Suprapubic skin (tissue), 4 donors: ENCODE measurements around the gene MTTP. TPM values are rescaled to one million over a fixed set of nuclear protein-coding genes. Genes with fewer than 3 reads are reported as not detected.

Source experiments
- DNase-seq, 2 donors: peaks; one replicate each; pipeline ENCODE4 v3.0.0-alpha.2; 2019; ENCODE audit warnings: low spot score in 2 of 2
- H3K27ac ChIP-seq: fragments of 200-600 bp; sonication (generic); one replicate; pipeline ENCODE4 v1.5.1; 2019
- H3K27me3 ChIP-seq: fragments of 200-600 bp; sonication (generic); one replicate; pipeline ENCODE4 v1.5.1; 2019
- H3K36me3 ChIP-seq: fragments of 200-600 bp; sonication (generic); one replicate; pipeline ENCODE4 v1.5.1; 2019
- H3K4me1 ChIP-seq: fragments of 200-600 bp; sonication (generic); one replicate; pipeline ENCODE4 v1.5.1; 2019
- H3K4me3 ChIP-seq: fragments of 200-600 bp; sonication (generic); one replicate; pipeline ENCODE4 v1.5.1; 2019; ENCODE audit warnings: mild to moderate bottlenecking
- H3K9me3 ChIP-seq: fragments of 200-600 bp; sonication (generic); one replicate; pipeline ENCODE4 v1.5.1; 2019
- EP300 ChIP-seq: sonication (generic); formaldehyde crosslinking; IDR thresholded peaks from one replicate; pipeline ENCODE4 v1.6.1; 2017; ENCODE audit warnings: antibody characterized with exemption
- POLR2A ChIP-seq, 2 donors: fragments of 450-650 bp; IDR thresholded peaks; one replicate each; pipeline ENCODE4 v1.6.1; 2017; ENCODE audit warnings: antibody characterized with exemption in 2 of 2, mild to moderate bottlenecking in 2 of 2, moderate library complexity in 2 of 2
- POLR2AphosphoS5 ChIP-seq, 3 donors: sonication (generic); formaldehyde crosslinking; IDR thresholded peaks; one replicate each; pipeline ENCODE4 v1.6.1; 2017; ENCODE audit warnings: antibody characterized with exemption in 3 of 3
- WGBS: methylation state at CpG from one replicate; pipeline ENCODE4 v1.1.5; 2018; 5-methylcytosine and 5-hydroxymethylcytosine counted together
- total RNA-seq, 4 donors: library from RNA; depleted of rRNA; stranded (reverse); fragments of >200 nt; gene quantifications; one replicate each; pipeline ENCODE4 v1.1.0, GENCODE V29; 2016
- TF ChIP-seq, protein P1 (sequence below), 2 donors: fragments of 200-600 bp in 1 of 2; fragments of 450-650 bp in 1 of 2; sonication (generic) in 1 of 2; IDR thresholded peaks; one replicate each; pipeline ENCODE4 v1.5.1; 2016 to 2019; ENCODE audit warnings: antibody characterized with exemption in 2 of 2, mild to moderate bottlenecking in 1 of 2, moderate library complexity in 1 of 2

MTTP gene
- total RNA-seq, 4 donors from 2014 or later = 0.97 to 1.6 (median 1.3) TPM; not detected in 1

DNA sequence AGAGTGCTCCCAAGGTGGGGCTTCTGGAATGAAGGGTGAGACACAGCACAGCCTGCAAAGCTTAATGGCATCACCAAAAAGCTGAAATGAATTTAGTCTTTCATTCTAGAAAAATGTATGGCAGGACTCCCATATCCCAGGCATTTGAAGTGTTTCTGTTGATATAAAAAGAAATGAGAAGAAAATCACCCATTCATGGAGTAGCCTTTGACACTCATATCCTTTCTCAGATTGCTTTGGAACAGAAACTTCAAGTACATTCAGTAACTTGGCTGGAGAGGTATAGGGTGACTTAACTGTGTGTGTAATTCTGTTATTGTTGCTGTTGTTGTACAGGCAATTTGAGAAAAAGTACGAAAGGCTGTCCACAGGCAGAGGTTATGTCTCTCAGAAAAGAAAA is 47.7 kb downstream of the MTTP start:
- no peaks in the 10 kb centered on the region for H3K36me3 ChIP-seq
- WGBS = 89% methylated on average over 1 of the region's 1 CpG
- H3K27me3 ChIP-seq = no peaks in the 10 kb centered on the region
- H3K27ac ChIP-seq = no peak overlapping the region
- no peak for TF ChIP-seq POLR2AphosphoS5 (IDR thresholded peaks at IDR 0.05)
- TF ChIP-seq, protein P1, sequence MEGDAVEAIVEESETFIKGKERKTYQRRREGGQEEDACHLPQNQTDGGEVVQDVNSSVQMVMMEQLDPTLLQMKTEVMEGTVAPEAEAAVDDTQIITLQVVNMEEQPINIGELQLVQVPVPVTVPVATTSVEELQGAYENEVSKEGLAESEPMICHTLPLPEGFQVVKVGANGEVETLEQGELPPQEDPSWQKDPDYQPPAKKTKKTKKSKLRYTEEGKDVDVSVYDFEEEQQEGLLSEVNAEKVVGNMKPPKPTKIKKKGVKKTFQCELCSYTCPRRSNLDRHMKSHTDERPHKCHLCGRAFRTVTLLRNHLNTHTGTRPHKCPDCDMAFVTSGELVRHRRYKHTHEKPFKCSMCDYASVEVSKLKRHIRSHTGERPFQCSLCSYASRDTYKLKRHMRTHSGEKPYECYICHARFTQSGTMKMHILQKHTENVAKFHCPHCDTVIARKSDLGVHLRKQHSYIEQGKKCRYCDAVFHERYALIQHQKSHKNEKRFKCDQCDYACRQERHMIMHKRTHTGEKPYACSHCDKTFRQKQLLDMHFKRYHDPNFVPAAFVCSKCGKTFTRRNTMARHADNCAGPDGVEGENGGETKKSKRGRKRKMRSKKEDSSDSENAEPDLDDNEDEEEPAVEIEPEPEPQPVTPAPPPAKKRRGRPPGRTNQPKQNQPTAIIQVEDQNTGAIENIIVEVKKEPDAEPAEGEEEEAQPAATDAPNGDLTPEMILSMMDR (IDR thresholded peaks at IDR 0.05) = no peak
- H3K4me3 ChIP-seq = no peak overlapping the region
- H3K4me1 ChIP-seq = no peaks in the 10 kb centered on the region
- no peak for DNase-seq
- H3K9me3 ChIP-seq = no peaks in the 10 kb centered on the region

DNA sequence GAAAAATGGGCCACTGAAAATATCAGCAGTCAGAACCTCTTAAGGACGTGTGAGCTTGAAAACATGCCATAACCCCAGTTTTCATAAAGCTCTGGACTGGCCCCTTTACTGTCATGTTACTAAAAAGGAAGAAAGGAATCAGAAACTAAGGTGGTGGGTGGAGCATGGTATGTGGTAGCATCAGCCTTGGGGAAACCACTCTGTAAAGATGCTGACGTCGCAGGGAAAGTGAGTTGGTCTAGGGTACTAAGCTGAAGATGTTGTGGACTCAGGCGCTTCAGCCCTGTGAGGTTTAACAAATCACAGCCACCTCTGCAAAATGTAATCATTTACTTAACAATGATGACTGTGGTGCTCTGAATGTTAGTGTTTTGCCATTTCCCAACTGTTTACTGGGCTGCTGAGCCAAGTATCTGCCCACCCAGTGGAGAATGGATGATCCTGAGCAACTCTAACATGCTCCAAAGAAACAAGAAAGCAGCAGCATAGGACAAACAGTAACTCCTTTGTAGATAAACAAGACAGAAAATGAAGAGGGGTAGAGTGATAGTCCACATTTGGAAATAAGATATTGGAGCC is 49.6 kb downstream of the MTTP start:
- Histone ChIP-seq H3K27me3 (no peaks in the 10 kb centered on the region), H3K36me3 (no peaks in the 10 kb centered on the region), H3K27ac (no peak overlapping the region), H3K4me3 (no peak overlapping the region), H3K4me1 (no peaks in the 10 kb centered on the region), H3K9me3 (no peaks in the 10 kb centered on the region)
- 80% methylated on average over 4 of the region's 4 CpGs for WGBS
- no peak for DNase-seq
- TF ChIP-seq POLR2A (IDR thresholded peaks at IDR 0.05) (no peak), EP300 (no peak), POLR2AphosphoS5 (IDR thresholded peaks at IDR 0.05) (no peak)
- TF ChIP-seq, protein P1 (IDR thresholded peaks at IDR 0.05) = no peak

DNA sequence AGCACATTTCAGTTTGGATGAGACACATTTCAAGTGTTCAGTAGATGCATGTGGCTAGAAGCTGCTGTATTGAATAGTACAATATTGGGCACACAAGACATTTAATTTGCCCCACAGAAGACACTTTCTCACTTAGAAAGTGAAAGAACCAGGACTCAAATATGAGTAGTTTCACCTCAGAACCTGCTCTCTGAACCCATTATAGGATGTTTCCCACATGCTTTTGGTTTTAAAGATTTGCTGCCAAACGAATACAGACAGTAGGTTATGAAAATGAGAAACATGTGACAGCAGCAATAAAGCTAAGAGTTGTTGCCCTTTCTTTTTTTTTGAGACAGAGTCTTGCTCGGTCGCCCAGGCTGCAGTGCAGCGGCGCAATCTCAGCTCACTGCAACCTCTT is 50.7 kb downstream of the MTTP start:
- Histone ChIP-seq H3K27me3 (no peaks in the 10 kb centered on the region), H3K4me1 (no peaks in the 10 kb centered on the region), H3K27ac (no peak overlapping the region), H3K4me3 (no peak overlapping the region), H3K9me3 (no peaks in the 10 kb centered on the region), H3K36me3 (no peaks in the 10 kb centered on the region)
- WGBS = 64% methylated on average over 5 of the region's 5 CpGs
- no peak for DNase-seq
- TF ChIP-seq EP300 (no peak), POLR2AphosphoS5 (IDR thresholded peaks at IDR 0.05) (no peak), POLR2A (IDR thresholded peaks at IDR 0.05) (no peak)
- TF ChIP-seq, protein P1 (IDR thresholded peaks at IDR 0.05) = no peak

DNA sequence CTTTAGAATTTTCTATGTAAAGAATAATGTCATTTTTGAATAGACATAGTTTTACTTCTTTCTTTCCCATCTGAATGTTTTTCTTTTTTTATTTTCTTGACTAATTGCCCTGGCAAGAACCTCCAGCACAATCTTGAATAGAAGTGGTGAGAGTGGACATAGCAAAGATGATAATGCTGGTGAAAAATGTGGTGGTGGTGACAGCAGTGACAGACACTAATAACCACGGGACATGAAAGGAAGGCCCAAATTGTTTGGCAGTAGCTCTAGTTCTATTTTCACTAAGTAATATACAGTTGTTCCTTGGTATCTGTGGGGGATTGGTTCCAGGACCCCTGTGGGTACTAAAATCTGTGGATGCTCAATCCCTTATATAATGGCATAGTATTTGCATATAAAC is 53.4 kb downstream of the MTTP start:
- no peaks in the 10 kb centered on the region for H3K4me1 ChIP-seq
- no peaks in the 10 kb centered on the region for H3K9me3 ChIP-seq
- H3K4me3 ChIP-seq = no peak overlapping the region
- 82% methylated on average over 1 of the region's 1 CpG for WGBS
- TF ChIP-seq EP300 (no peak), POLR2A (IDR thresholded peaks at IDR 0.05) (no peak)
- TF ChIP-seq, protein P1 (IDR thresholded peaks at IDR 0.05) = no peak
- no peak for DNase-seq
- no peak overlapping the region for H3K27ac ChIP-seq
- no peaks in the 10 kb centered on the region for H3K36me3 ChIP-seq
- H3K27me3 ChIP-seq = no peaks in the 10 kb centered on the region

DNA sequence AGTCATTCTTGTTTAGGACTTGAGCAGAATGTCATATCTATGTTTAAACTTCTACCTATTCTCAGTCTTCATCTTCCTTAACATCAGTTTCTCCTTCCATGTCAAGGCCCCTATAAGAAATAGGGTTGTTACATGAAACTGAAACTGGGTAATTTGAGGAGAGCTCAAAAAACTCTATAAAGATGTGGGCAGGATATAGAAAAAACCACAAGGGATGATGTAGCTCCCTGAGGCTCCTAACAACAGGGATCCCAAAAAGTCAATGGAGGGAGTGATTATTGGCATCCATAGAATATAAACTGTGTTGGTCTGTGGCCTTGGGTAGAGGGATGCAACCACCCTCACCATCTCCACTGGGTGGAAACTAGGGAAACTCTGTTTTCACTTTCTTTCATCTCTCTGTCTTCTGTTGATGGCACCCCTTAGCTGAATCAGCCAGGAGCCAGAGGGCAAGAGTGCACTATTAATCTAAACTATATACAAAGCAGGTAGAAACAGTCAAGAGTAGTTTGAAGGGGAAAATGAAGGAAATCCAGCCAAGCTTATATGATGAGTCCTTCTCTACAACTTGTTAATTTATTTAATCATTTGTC is 55.4 kb downstream of the MTTP start:
- H3K9me3 ChIP-seq = no peaks in the 10 kb centered on the region
- no peaks in the 10 kb centered on the region for H3K4me1 ChIP-seq
- no peak overlapping the region for H3K4me3 ChIP-seq
- no peaks in the 10 kb centered on the region for H3K36me3 ChIP-seq
- H3K27ac ChIP-seq = no peak overlapping the region
- H3K27me3 ChIP-seq = no peaks in the 10 kb centered on the region
- no peak for DNase-seq
- TF ChIP-seq EP300 (no peak), POLR2AphosphoS5 (IDR thresholded peaks at IDR 0.05) (no peak)
